Measurements from ENCODE around the gene CIBAR2.
A peak's percentile ranks its signal among the peaks of the same experiment; 100 is the strongest.
"Not testable (repeated sequence)": the region's sequence is repeated elsewhere in the genome, so short reads cannot be mapped to it uniquely, and the experiment has no call there.

CIBAR2 gene

GRCh38 chr16:85062845-85063244 lies 49.4 kb downstream of the CIBAR2 start:
- no peak for DNase-seq (ENCODE audit: low read depth in 2 of 2)

DNA sequence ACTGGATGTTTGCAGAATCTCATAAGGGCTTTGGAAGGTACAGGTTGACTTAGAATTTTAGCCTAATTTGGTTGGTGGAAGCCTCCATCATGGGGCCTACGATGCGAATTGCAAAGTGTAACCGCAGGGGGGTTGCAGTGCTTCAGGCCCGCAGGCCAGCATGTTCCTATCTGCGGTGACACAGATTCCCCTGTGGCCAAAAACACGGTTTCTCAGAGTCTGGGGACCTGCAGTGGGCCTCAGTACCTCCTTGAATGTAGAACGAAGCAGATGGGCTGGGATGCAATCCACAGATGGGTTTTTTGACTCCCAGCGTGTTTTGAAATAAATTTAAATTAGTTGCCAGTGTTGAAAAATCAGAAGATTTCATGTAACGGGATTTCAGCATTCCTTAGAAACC lies 49.9 kb downstream of the CIBAR2 start:
- no peak for DNase-seq (ENCODE audit: low read depth in 2 of 2)

GRCh38 chr16:85061566-85061965 lies 50.7 kb downstream of the CIBAR2 start:
- no peak for DNase-seq (ENCODE audit: low read depth in 2 of 2)

- DNase-seq (ENCODE audit: low read depth in 2 of 2): no peak
Observed at GRCh38 chr16:85058909-85059308, 53.4 kb downstream of the CIBAR2 start.

DNA sequence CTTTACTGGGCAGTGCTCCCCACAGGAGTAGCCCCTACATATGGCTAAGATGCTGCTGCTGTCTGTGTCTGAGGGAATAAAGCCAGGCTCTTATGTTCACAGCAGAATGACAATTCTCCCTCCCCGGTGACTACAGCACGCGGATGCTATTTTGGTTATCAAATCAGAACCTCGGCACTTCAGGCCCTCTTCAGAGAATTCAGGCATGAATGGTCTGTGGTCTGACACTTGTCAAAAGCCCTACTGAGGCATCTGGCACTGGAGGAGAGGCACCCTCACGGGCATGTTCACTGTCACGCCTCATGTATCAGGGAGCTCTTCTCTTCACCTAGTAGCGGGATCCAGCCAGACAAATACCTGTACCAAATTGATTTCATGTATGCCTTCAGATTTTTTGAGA lies 54.3 kb downstream of the CIBAR2 start:
- DNase-seq (ENCODE audit: low read depth in 2 of 2): no peak

- no peak for DNase-seq (ENCODE audit: low read depth in 2 of 2)
Observed at GRCh38 chr16:85057212-85057889, 54.9 kb downstream of the CIBAR2 start.

DNA sequence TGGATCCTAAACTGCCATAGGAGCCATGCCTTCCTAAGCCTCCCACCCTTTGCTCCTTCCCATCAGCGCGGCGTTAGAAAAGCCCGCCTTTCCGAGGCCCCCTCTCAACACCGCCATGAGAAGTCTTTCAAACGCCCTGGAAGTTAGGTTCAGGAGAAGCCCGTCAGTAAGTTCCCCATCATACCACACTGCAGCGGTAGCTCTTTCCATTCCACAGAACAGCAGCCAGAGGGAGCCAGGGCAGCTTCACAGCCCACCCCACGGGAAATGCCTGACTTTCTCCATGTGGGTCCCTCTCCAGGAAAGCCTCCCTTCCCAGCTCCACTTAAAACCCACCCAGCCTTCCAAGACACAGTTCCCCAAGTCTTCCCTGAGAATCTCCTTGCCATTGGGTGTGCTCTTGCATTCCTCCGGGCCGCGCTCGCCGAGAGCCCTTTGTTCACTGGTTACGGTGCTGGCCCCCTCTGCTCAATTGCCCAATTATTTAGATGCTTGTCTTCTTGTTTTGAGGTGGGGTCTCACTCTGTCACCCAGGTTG lies 56.0 kb downstream of the CIBAR2 start:
- no peak for DNase-seq (ENCODE audit: low read depth in 2 of 2)

DNA sequence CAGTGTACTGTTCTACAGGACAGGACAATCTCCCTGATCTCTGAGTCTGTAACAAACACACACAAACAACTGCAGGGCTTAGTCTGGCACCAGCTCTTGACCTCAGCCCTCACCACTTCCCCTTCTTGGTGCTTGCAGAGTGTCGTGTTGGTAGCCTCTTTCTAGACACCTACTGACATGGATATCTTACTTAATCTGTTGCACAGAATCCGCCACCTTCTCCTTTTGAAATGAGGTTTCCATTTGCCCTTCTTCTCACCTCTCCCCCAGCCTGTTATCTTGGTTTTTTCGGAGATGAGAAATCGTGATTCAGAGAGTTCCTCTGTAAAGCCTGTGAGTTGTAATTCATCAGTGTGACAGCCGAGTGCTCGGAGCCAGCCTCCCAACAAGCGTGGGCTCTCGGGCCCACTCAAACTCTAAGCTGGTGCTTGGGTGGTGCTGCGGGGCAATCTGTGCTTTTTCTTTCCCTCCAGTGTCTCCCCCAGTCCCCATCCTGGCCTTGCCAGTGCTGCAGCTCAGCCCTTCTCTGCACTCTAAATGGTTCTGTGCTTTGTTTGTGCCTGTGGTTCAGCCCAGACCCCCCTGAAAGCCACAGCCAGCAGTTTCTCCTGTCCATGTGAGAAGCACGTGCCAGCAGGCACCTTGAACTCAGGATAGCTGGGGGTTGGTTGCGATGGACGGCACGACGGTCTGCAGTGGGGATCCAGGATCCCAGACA lies 56.6 kb downstream of the CIBAR2 start:
- peak; percentile 44 to 56 for DNase-seq (ENCODE audit: low read depth in 2 of 2)

GRCh38 chr16:85054948-85055492 lies 57.3 kb downstream of the CIBAR2 start:
- no peak for DNase-seq (ENCODE audit: low read depth in 2 of 2)

- not testable (repeated sequence) for DNase-seq (ENCODE audit: low read depth in 2 of 2)
Observed at GRCh38 chr16:85054321-85054720, 58.0 kb downstream of the CIBAR2 start.

DNA sequence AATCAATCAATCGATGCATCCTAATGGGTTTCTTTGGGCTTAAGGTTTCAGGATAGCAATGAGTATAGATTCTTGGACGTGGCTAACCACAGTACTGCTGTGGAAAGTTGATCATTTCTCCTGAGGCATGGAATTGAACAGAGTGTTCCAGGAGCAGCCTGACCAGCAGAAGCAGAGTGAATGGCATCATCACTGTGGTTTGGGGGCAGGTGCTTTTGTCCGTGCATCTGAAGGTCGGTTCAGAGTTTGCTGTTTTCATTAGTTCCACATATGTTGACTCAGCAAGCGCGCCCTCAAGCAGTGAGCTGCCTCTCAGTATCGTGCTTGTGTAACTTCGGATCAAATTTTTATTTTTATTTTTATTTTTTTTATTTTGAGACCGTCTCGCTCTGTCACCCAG lies 59.7 kb downstream of the CIBAR2 start:
- DNase-seq (ENCODE audit: low read depth in 2 of 2): no peak

DNA sequence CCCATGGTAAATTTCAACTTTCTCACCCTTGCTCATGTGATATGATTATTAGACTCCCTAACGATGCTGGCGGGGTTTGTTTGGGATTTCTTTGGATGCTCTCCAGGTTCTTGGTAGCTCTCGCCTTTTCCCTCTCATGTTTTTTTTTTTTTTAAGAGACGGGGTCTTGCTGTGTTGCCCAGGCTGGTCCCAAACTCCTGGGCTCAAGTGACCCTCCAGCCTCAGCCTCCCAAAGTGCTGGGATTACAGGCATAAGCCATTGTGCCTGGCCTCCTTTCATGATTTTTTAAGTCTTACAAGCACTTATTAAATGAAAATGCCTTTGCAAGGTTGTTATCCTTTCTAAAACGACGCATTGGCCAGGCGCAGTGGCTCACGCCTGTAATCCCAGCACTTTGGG lies 60.6 kb downstream of the CIBAR2 start:
- no peak for DNase-seq (ENCODE audit: low read depth in 2 of 2)

- no peak for DNase-seq (ENCODE audit: low read depth in 2 of 2)
Observed at GRCh38 chr16:85051067-85051581, 61.1 kb downstream of the CIBAR2 start.

DNA sequence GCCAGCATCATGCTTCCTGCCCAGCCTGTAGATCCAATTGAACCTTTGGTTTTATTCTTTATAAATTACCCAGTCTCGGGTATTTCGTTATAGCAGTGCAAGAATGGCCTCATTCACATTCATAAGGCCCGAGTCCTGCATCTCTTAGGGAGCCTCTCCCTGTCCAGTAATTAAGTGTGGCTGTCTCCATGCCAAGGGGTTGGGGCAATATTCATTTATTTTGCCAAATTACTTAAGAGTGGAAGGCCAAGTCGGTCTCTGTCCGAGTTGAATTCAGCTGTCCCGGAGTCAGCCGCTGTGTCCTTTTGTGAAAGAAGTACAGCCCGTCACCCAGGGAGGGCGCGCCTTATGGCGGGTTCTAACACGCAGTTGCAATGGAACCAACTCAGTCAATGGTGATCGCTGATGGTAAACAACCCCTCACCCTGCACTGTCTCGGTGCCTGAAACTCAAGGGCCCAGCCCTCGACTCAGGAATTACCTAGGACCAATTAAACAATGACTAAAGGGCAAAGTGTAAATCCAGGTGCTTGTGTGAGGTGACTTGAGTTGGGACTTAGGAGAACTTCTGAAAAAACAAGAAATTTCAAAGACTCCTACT lies 62.5 kb downstream of the CIBAR2 start:
- DNase-seq (ENCODE audit: low read depth in 2 of 2): no peak

DNA sequence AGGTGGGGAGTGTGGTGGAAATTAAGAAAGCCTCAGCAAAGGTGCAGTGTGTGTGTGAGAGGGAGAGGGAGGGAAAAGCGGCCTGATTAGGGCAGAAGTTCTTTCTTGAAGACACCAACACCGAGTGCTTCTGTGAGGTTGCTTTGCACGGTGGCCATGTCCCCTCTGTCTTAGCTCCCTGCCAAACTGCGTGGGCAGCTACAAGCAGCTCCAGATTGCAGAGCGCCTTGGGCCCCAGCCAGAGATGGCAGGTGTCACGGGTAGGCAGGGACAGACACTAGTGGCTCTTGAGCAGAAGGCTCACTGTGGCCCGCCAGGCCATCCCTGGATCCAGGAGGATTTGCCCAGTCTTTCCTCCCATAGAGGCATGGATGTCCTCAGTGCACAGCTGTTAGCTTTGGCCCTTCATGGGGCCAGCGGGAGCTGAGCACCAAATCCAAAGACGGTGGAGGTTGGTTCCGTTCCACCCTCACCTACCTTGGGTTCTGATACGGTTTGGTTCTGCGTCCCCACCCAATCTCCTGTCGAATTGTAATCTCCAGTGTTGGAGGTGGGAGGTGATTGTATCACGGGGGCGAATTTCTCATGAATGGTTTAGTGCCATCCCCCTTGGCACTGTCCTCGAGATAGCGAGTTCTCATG lies 63.2 kb downstream of the CIBAR2 start:
- no peak for DNase-seq (ENCODE audit: low read depth in 2 of 2)

Measured in stimulated activated CD4-positive, alpha-beta T cell treated with anti-CD3 and anti-CD28 coated beads, Interleukin-4, amount 100 ng/mL, for 48 hours (primary cell).